Kidney capillary endothelial cell (primary cell): Measurements from ENCODE around the gene OTOGL.
"Not testable (repeated sequence)": the region's sequence is repeated elsewhere in the genome, so short reads cannot be mapped to it uniquely, and the experiment has no call there.

Source experiments
- DNase-seq: peaks from one replicate; pipeline ENCODE4 v3.0.0-alpha.2; 2018; ENCODE audit warnings: low spot score

OTOGL gene

GRCh38 chr12:80222261-80222660, 122.9 kb downstream of the OTOGL start:
- DNase-seq, result peak; percentile 86

- peak; percentile 78 for DNase-seq
These were observed 127.2 kb downstream of the OTOGL start for GRCh38 chr12:80226576-80226975.

DNA sequence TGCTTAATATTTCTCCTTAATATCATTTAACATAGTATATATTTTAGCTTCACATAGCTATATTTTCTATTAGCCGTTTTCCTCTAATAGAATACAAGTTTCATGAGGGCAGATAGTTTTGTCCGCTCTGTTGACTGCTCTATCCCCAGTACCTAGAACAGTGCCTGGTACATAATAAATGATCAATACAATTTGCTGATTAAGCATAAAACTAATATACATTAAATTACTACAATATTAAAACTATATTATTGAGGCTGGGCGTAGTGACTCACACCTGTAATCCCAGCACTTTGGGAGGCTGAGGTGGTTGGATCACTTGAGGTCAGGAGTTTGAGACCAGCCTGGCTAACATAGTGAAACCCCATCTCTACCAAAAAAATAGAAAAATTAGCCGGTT, 128.6 kb downstream of the OTOGL start:
- not testable (repeated sequence) for DNase-seq

- DNase-seq, result no peak
These were observed 130.7 kb downstream of the OTOGL start for GRCh38 chr12:80230068-80230467.

- no peak for DNase-seq
These were observed 133.5 kb downstream of the OTOGL start for GRCh38 chr12:80232837-80233236.

- DNase-seq, result no peak
These were observed 134.6 kb downstream of the OTOGL start for GRCh38 chr12:80233926-80234325.

GRCh38 chr12:80234667-80235066, 135.3 kb downstream of the OTOGL start:
- no peak for DNase-seq

DNA sequence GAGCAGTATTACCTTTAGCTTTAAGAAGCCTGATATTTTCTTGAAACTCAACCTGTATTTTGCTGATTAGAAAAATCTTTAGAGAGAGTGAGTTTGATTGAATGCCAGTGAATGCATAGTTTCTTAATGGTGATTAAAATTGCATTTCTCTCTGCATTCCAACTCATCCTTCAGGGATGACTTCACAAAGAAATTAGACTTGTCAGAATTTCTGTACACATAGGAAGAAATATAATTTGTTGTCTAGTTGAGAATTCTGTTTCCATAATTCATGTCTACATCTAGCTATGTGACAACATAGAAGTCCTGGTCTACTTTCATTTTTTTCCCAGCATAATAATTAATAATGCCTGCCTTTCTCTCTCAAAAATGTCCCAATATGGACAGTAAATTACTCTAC, 136.6 kb downstream of the OTOGL start:
- DNase-seq, result no peak

GRCh38 chr12:80239867-80240266, 140.5 kb downstream of the OTOGL start:
- DNase-seq, result no peak

- DNase-seq, result no peak
These were observed 142.4 kb downstream of the OTOGL start for GRCh38 chr12:80241576-80242273.

- no peak for DNase-seq
These were observed 143.0 kb downstream of the OTOGL start for GRCh38 chr12:80242321-80242720.

GRCh38 chr12:80249581-80249980, 150.2 kb downstream of the OTOGL start:
- DNase-seq, result not testable (repeated sequence)

GRCh38 chr12:80257920-80258319, 158.6 kb downstream of the OTOGL start:
- DNase-seq, result no peak

DNA sequence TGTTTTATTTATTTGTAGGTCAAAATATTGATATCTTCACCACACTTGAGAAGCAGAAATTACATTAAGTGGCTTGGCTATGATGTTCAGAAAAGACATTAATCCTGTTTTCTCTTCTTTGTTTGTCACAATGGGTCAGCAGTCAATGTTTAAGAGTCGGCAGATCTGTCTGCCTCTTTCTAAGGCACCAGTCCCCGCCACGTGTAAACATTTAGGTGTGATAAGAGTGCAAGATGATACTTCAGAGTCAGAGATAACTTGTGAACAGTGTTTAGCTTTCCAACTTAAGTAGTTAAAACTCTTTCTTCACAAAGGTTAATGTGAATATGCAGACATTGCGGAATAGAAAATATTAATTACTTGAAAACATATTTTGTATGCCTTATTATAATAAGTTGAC, 160.9 kb downstream of the OTOGL start:
- no peak for DNase-seq

DNA sequence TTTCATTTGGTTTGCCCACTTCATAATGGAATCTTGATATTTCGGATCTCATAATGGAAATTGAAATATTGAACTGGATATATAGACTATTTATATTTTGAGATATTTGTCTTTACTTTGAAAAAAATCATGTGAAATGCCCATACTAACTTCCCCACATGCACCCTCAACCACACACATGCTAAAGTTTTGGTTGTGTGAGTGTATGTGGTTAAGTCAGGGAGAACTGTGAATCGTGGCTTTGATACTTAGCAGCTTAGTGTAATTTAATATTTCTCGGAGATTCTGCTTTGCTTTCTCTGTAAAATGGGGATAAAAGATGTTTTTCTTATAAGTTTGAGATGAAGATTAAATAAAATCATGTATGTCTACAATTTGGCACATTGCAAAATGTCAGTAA, 162.1 kb downstream of the OTOGL start:
- no peak for DNase-seq

DNA sequence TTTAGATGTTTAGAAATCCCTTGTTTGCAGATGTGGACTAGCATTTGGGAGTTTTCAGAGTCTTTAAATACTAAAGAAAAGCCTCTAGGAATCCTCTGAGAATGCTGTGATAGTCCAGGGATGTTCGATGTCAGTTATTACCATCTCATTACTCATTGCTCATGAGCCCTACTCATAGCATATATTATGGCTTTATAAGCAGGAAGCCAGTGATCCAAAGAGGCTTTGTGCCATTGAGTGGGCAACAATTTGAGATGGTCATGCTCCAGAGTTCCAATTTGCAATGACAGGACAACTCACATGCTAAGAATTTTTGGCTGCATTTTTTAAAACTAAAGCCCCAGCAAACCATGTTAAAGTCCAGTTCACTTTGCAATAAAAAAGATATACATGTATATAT, 163.0 kb downstream of the OTOGL start:
- peak; percentile 16 for DNase-seq

DNA sequence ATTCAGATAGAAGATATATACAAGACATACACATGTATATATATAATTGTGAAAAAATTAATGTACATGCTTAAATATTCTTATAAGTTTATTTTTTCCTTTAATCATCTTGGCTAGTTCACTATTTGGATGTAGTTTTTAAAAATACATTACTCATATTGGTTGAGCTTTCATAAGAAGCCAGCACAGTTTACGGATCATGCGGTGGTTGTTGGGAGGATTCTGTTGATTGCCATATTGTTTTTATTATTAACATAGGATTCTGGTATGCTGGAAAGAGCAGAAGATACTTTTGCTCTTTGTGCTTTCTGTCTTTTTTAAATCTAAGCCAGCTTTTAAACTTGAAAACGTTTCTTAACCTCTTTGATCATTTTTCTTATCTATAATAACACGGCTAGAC, 163.4 kb downstream of the OTOGL start:
- no peak for DNase-seq

DNA sequence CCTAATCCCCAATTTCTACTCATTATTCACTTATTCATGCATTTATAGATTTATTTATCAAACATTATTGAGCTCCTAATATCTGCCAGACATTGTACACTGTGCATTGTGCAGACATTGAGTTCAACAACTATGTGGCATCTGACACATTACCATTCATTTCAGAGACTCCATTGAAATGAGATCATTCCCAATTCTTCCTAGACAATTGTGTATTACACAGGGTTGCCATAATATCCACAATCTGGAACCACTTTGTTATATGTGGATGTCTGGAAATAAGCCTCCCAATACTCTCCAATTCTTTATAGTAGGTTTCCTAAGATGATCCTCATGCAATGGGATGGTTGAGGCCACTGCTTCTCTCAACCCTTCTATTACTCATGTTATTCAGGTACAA, 165.0 kb downstream of the OTOGL start:
- no peak for DNase-seq

- DNase-seq, result no peak
These were observed 165.6 kb downstream of the OTOGL start for GRCh38 chr12:80264891-80265290.

GRCh38 chr12:80268924-80269749, 169.8 kb downstream of the OTOGL start:
- DNase-seq, result peak; percentile 98

DNA sequence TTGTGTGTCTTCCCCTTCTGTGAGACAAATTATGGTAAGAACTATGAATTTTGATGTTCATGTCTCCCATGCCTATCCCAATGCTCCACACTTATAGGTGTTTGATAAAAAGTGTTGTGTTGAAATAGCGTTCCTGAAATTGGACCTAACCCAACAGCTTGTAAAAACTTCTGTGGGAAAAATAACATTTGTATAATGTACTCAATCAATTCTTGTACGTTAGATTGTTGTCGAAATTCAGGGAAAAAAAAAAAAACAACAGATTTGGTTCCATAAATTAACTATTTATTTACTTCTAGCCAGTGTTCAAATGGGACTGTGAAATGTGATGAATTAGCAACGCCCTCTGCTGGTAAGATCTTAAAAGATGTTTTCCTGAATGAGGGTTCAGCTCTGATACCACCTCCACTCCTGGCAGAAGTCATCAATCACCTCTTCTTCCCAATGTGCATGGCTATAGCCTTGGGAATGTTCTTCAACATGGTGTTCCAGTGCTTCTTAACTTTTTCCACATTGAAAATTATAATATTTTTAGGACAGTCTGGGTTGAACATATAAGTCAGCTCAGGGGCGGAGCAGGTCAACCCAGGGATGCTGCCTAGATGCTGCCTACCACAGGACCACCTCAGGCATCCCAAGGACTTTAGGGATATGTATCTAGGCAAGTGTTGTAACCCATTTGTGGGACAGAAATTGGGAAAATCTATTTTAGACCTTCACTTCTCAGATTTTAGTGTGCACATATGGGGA, 170.6 kb downstream of the OTOGL start:
- peak; percentile 52 for DNase-seq

- DNase-seq, result no peak
These were observed 172.4 kb downstream of the OTOGL start for GRCh38 chr12:80271780-80272179.

DNA sequence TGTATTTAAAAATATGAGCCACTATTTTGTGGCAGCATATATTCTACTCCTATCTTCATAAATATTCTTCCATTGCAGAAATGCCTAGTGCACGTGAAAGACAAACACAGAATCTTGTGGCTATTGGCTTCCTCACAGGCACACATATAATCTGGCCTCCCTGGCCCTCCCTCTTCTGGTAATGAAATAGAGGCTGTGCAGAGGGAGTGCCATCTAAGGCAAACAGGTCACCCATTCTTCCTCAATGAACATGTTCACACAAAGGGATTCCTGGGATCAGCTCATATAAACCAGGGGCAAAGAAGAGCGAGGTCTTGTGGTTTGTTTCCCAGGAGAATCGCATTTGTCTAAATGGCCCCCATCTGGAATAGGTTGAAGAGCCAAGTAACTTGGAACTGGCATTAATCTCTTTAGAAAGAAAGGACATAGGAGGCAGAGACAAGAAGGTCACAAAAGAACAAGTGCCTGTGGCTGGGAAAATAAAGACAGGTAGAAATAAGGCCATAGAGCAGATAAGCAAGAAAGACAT, 173.1 kb downstream of the OTOGL start:
- DNase-seq, result no peak
